Mucosa of rectum (tissue), 2 donors: ENCODE measurements around the gene HAUS8.

ENCODE experiments used
- H3K27ac ChIP-seq, 2 donors: one replicate each; pipeline ENCODE4 v1.7.0; 2013; ENCODE audit warnings: inconsistent platforms in 2 of 2, low read depth in 2 of 2, low read length in 2 of 2
- H3K27me3 ChIP-seq, 2 donors: one replicate each; pipeline ENCODE4 v1.7.0; 2013; ENCODE audit warnings: low read length in 2 of 2; ENCODE audit not compliant: control insufficient read depth in 2 of 2, insufficient read depth in 2 of 2
- H3K36me3 ChIP-seq, 2 donors: one replicate each; pipeline ENCODE4 v1.7.0; 2013; ENCODE audit warnings: low read length in 2 of 2; ENCODE audit not compliant: control insufficient read depth in 2 of 2, insufficient read depth in 2 of 2
- H3K4me1 ChIP-seq, 2 donors: one replicate each; pipeline ENCODE4 v1.7.0; 2013; ENCODE audit warnings: low read length in 2 of 2, mild to moderate bottlenecking in 1 of 2; ENCODE audit not compliant: control insufficient read depth in 2 of 2, insufficient read depth in 2 of 2
- H3K4me3 ChIP-seq, 2 donors: one replicate each; pipeline ENCODE4 v1.7.0; 2013; ENCODE audit warnings: low read length in 2 of 2
- H3K9ac ChIP-seq, 2 donors: one replicate each; pipeline ENCODE4 v1.7.0; 2013; ENCODE audit warnings: low read length in 2 of 2, low read depth in 1 of 2, mild to moderate bottlenecking in 1 of 2
- H3K9me3 ChIP-seq, 2 donors: one replicate each; pipeline ENCODE4 v1.7.0; 2013; ENCODE audit warnings: low read length in 2 of 2; ENCODE audit not compliant: control insufficient read depth in 2 of 2
- donor health status: healthy.
- donor health status: Normal muscosa, but diverticular disease.

The HAUS8 gene

GRCh38 chr19:17006579-17006978 is 68.7 kb downstream of the HAUS8 start:
- no peak overlapping the region for H3K4me3 ChIP-seq
- H3K27me3 ChIP-seq: no peaks in the 10 kb centered on the region
- H3K9me3 ChIP-seq: no peaks in the 10 kb centered on the region
- H3K36me3 ChIP-seq: no peaks in the 10 kb centered on the region
- H3K27ac ChIP-seq: no peak overlapping the region
- no peaks in the 10 kb centered on the region for H3K4me1 ChIP-seq
- no peak overlapping the region for H3K9ac ChIP-seq

- Histone ChIP-seq H3K4me3 (no peak overlapping the region), H3K9me3 (no peaks in the 10 kb centered on the region), H3K4me1 (no peaks in the 10 kb centered on the region), H3K27me3 (no peaks in the 10 kb centered on the region), H3K27ac (no peak overlapping the region), H3K9ac (no peak overlapping the region), H3K36me3 (no peaks in the 10 kb centered on the region)
Measured at GRCh38 chr19:17005000-17005399, 70.3 kb downstream of the HAUS8 start.

GRCh38 chr19:17004386-17004785 is 70.9 kb downstream of the HAUS8 start:
- no peaks in the 10 kb centered on the region for H3K9me3 ChIP-seq
- H3K36me3 ChIP-seq: no peaks in the 10 kb centered on the region
- H3K4me1 ChIP-seq: no peaks in the 10 kb centered on the region
- H3K27me3 ChIP-seq: no peaks in the 10 kb centered on the region
- H3K9ac ChIP-seq: no peak overlapping the region
- H3K27ac ChIP-seq: no peak overlapping the region
- H3K4me3 ChIP-seq: no peak overlapping the region

GRCh38 chr19:17002455-17002854 is 72.8 kb downstream of the HAUS8 start:
- Histone ChIP-seq H3K9me3 (peaks cover 5 to 8% of the 10 kb centered on the region in 2 donors), H3K36me3 (no peaks in the 10 kb centered on the region), H3K4me3 (no peak overlapping the region), H3K9ac (no peak overlapping the region), H3K27ac (no peak overlapping the region), H3K4me1 (no peaks in the 10 kb centered on the region), H3K27me3 (no peaks in the 10 kb centered on the region)

GRCh38 chr19:17001603-17002183 is 73.6 kb downstream of the HAUS8 start:
- Histone ChIP-seq H3K9me3 (peaks cover 5 to 8% of the 10 kb centered on the region in 2 donors), H3K9ac (no peak overlapping the region), H3K27me3 (no peaks in the 10 kb centered on the region), H3K36me3 (no peaks in the 10 kb centered on the region), H3K4me1 (no peaks in the 10 kb centered on the region), H3K4me3 (no peak overlapping the region), H3K27ac (no peak overlapping the region)
